Fibroblast of gingiva (primary cell): ENCODE data around the gene VPS35.
"Not testable (repeated sequence)": the region's sequence is repeated elsewhere in the genome, so short reads cannot be mapped to it uniquely, and the experiment has no call there.

Source experiments
- DNase-seq: peaks from one replicate; pipeline ENCODE4 v3.0.0-alpha.2; 2011; ENCODE audit warnings: low read depth

Gene VPS35

DNA sequence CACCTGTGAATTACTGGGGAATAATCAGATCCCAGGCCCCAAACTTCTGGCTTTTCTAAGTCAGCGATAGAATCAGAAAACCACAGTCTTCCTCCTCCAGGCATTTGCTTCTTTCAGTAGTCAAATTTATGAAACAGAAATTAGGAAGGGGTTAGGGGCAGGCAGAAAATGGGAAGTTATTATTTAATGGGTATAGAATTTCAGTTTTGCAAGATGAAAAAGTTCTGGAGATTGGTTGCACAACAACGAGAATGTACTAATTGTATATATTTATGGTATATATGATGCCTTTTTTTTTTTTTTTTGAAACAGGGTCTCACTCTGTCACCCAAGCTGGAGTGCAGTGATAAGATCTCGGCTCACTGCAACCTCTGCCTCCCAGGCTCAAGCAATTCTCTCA is 23.9 kb upstream of the VPS35 start:
- DNase-seq: no peak

- DNase-seq: no peak
Observed at GRCh38 chr16:46711106-46712058, 22.4 kb upstream of the VPS35 start.

DNA sequence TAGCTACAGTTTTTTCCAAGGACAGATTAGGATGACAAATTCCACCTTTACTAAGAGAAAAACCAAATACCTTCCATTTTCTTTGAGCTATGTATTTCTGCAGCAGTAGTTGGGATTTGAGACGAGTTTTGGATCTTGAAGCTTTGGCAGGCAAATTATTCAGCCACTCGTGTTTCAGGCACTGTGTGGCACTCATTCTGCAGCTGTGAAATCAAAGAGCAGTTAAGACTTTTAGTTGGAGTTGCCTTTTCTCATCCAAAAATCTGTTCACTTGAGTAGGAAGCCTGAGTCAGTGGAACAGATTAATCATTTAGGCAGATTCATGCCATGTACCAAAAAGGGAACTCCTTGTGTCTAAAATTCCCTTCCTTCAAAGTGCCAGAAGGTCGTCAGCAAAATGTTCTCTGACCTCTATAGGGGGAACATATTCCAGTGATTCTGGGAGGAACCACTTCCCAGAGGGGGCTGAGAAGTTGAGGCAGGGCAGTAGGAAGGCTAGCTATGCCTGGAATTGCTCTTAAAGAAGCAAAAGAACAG is 20.6 kb upstream of the VPS35 start:
- no peak for DNase-seq

DNA sequence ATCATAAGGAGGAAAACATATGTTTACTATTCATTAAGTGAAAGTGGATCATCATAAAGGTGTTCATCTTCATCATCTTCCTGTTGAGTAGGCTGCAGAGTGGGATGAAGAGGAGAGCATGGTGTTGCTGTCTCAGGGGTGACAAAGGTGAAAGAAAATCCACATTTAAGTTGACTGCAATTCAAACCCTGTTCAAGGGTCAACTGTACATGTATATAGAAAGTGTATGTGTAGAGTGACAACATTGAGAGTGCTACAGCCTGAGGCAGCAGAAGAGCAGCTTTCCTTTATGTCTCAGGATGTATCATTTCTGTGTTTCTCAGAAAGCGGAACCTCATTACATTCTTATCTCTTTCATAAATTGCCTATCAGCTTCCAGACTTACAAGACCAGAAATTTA is 17.7 kb upstream of the VPS35 start:
- DNase-seq: no peak

- DNase-seq: no peak
Observed at GRCh38 chr16:46702030-46702429, 13.1 kb upstream of the VPS35 start.

GRCh38 chr16:46701615-46702014 is 12.6 kb upstream of the VPS35 start:
- no peak for DNase-seq

- DNase-seq: no peak
Observed at GRCh38 chr16:46700048-46700447, 11.1 kb upstream of the VPS35 start.

DNA sequence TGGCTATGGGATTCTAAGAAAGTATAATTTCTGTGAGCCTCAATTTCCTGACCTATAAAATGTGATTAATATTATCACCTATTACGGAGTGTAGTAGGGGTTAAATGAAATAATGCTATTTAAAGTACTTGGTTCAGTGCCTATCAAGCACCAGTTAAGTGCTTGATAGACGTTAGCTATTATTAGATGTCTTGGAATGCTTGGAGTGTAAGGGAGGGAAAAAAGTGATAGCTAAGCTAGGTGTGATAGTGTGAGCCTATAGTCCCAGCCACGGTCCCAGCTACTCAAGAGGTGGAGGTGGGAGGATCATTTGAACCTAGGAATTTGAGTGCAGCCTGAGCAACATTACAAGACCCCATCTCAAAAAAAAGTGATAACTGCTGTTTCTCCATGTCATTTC is 8.0 kb upstream of the VPS35 start:
- no peak for DNase-seq

DNA sequence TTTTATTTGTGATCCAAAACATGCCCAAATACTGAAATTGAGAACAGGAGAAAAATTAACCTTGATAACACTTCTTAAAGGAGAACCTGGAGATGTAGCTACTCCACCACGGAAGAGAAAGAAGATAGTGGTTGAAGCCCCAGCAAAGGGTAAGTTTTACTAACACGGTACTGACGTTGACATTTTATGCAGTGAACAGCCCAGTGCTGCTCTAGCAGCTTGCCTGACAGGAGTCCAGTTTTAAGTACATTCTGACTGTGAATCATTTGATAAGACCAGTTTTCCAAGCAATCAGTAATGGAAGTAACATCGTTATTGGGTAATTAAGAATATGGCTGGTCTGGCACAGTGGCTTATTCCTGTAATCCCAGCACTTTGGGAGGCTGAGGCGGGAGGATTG is 7.0 kb upstream of the VPS35 start:
- DNase-seq: no peak

DNA sequence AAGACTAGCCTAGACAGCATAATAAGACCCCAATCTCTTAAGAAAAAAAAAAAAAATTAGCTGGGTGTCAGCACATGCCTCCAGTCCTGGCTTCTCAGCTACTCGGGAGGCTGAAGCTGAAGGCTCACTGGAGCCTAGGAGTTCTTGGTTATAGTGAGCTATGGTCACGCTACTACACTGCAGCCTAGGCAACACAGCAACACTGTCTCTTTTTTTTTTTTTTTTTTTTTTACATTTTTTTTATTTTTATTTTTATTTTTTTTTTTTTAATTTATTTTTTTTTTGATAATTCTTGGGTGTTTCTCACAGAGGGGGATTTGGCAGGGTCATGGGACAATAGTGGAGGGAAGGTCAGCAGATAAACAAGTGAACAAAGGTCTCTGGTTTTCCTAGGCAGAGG is 4.6 kb upstream of the VPS35 start:
- no peak for DNase-seq

DNA sequence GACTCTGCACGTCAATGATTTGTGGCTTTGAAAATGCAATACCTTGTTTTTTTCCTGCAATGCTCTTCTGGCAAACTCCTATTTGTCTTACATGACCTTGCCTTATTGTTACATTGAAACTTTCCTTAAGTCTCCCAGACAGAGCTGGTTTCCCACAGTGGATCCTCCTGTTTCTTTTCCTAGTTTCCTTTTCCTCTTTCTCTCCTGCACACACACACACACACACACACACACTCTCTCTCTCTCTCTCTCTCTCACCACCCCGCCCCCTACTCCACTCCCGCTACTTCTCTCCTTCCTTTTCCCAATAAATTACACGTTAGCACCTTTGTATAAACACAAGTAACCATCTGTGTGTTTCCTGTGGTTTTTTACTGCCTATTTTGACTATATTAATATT is 2.7 kb upstream of the VPS35 start:
- peak; percentile 25 for DNase-seq

- peak; percentile 35 for DNase-seq
Observed at GRCh38 chr16:46690281-46691178, 1.6 kb upstream of the VPS35 start.

DNA sequence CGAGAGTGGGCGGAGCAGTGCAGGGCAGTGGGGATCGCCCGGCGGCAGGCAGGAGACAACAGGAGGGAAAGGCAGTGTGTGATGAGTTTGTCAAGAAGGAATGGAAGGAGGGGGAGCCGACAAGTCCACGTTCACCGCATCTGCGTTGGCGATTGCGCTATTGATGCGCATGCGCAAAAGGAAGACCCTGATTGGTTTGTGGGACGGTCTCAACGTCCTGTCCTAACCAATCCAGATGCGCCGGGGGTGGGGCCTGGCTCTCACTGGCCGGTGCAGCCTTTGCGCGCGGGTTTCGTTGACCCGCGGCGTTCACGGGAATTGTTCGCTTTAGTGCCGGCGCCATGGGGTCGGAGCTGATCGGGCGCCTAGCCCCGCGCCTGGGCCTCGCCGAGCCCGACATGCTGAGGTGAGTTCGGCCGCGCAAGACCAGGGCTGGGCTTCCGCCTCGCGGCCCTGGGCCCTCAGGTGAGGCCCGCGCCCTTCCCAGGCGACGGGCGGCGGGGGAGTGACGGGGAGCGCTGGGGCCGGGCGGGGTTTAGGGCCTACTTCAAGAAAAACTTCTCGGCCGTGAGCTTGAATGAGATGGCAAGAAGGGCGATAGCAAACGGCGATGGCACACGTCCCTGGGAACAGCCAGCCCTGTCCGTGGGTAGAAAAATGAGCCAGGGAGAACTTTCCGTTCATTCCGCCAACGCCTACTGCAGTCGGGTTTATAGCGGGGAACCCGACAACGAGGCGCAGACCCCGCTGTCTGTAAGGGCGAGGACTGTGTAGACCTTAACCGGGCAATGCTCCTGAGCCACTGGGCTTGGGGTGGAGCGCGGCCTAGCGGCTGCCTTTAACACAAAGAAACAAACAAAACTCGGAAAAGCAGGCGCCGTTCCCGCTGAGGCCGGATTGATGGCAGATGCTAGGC is 645 bp upstream of the VPS35 start, which contains the start of gene ORC6:
ORC6 (plus strand) TSS at position 295 of the 916 bp plus-strand sequence; CDS start at position 342, 47 bp downstream.
- DNase-seq: peak; percentile 94

GRCh38 chr16:46688101-46688653 is 801 bp downstream of the VPS35 start:
- DNase-seq: no peak

DNA sequence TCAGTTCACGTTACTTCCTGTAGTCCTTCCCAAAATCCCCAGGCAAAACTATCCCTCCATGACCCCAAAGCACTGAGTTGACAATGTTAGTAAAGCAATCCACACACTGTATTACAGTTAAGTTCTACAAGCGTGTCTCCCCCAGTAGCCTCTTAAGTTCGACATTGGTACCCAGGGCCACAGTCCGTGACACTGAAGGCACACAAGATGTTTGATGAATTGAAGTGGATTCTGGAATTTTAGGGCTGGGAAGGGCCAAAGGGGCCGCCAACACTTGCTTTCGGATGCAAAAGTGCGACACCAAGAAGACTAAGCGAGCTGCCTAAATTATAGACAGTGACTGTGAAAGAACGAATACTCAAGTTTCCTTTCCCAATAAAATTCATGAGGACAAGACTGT is 1.5 kb downstream of the VPS35 start:
- no peak for DNase-seq

DNA sequence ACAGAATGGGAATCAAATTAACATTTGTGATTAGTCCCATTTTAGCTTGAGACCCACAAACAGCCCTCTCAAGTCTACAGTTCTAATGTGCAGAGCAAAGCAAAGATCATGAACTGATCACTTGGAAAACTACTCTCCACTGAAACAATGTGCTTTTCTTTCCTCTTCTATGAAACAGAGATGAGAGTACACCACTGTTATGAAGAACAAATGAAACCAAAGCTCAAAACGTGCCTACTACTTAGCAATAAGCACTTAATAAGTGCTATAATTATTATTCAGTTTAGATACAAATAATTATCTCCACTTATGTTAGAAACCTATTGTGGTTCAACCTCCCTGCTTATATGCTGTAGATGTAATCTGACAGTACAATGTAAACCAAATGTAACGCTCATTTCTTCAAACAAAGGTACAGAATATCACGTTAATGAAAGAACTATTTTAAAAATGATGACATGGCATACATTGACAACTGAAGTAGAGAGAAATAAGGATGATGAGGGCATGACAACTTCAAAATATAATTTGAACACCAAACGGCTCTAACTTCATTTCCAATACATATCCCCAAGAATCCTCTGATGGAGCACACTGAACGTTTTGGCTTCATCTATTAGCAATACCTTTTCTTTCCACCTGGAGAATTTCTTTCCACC is 2.0 kb downstream of the VPS35 start:
- no peak for DNase-seq

DNA sequence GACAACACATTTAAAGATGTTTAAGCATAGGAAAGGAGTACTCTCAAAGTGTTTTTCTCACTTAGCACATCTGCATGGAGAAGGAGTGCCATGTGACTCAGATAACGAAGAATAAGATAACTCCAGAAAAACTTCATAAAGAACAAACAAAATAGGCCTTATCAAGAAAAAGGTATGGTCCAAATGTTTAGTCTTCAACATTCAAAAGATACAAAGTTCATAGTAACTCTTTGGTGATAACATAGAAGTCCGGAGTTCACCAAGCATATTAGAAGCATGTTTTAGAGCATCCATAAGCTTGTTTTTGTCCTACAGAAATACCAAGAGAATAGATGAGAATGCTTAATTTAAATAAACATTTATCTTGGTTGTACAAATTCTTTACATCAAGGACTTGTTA is 7.1 kb downstream of the VPS35 start:
- DNase-seq: not testable (repeated sequence)

- not testable (repeated sequence) for DNase-seq
Observed at GRCh38 chr16:46677943-46678342, 11.0 kb downstream of the VPS35 start.

GRCh38 chr16:46673320-46674013 is 15.5 kb downstream of the VPS35 start:
- peak; percentile 50 for DNase-seq

DNA sequence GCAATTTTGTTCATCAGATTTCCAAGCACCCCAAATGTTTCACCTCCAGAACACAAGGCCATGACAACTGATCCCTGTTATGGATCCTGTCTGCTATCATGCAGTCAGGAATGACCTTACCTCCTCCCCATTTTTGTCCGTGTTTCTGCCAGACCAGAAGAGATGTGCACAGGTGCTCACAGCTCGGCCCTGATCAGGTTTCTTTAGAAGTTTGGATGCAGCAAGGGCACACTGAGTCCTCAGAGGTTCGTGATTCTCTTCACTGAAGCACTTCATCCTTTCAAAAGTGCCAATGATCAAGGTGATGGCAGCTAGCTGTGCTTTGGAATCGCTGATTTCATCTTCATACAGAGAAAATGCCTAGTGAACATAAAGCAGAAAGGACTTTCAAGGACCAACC is 26.9 kb downstream of the VPS35 start:
- no peak for DNase-seq
